Measurements from ENCODE around the gene TYMS.

Gene TYMS

GRCh38 chr18:615773-616172 lies 41.7 kb upstream of the TYMS start:
- TF ChIP-seq CTCF (conservative IDR thresholded peaks at IDR 0.05; ENCODE audit: low read depth, low read length): no peak
- no peak for DNase-seq (ENCODE audit: low read depth)
- H3K4me3 ChIP-seq (ENCODE audit: low read depth, low read length): no peak overlapping the region

GRCh38 chr18:616380-616995 lies 41.0 kb upstream of the TYMS start:
- peak; percentile 77 for DNase-seq (ENCODE audit: low read depth)
- TF ChIP-seq CTCF (conservative IDR thresholded peaks at IDR 0.05; ENCODE audit: low read depth, low read length): peak; percentile 79
- no peak overlapping the region for H3K4me3 ChIP-seq (ENCODE audit: low read depth, low read length)

GRCh38 chr18:617970-618504 lies 39.4 kb upstream of the TYMS start:
- no peak for DNase-seq (ENCODE audit: low read depth)
- no peak overlapping the region for H3K4me3 ChIP-seq (ENCODE audit: low read depth, low read length)
- no peak for TF ChIP-seq CTCF (conservative IDR thresholded peaks at IDR 0.05; ENCODE audit: low read depth, low read length)

GRCh38 chr18:618618-619017 lies 38.8 kb upstream of the TYMS start:
- no peak overlapping the region for H3K4me3 ChIP-seq (ENCODE audit: low read depth, low read length)
- TF ChIP-seq CTCF (conservative IDR thresholded peaks at IDR 0.05; ENCODE audit: low read depth, low read length): no peak
- no peak for DNase-seq (ENCODE audit: low read depth)

- no peak for TF ChIP-seq CTCF (conservative IDR thresholded peaks at IDR 0.05; ENCODE audit: low read depth, low read length)
- no peak overlapping the region for H3K4me3 ChIP-seq (ENCODE audit: low read depth, low read length)
- peak; percentile 50 for DNase-seq (ENCODE audit: low read depth)
Observed at GRCh38 chr18:621291-622043, 36.0 kb upstream of the TYMS start.

GRCh38 chr18:622289-622688 lies 35.2 kb upstream of the TYMS start:
- no peak overlapping the region for H3K4me3 ChIP-seq (ENCODE audit: low read depth, low read length)
- DNase-seq (ENCODE audit: low read depth): no peak
- no peak for TF ChIP-seq CTCF (conservative IDR thresholded peaks at IDR 0.05; ENCODE audit: low read depth, low read length)

Data from choroid plexus epithelial cell (primary cell).